Urothelium cell line (cell line): ENCODE results near the gene C14orf119.
A peak's percentile ranks its signal among the peaks of the same experiment; 100 is the strongest.

ENCODE experiments used
- DNase-seq: peaks from one replicate; pipeline ENCODE4 v3.0.0; 2011; ENCODE audit warnings: low spot score, mixed read lengths
- FAIRE-seq: peaks from 2 replicates; lab custom pipeline; 2011; peaks lifted over from hg19 to GRCh38; lab: Jason Lieb, UNC

C14orf119 gene

DNA sequence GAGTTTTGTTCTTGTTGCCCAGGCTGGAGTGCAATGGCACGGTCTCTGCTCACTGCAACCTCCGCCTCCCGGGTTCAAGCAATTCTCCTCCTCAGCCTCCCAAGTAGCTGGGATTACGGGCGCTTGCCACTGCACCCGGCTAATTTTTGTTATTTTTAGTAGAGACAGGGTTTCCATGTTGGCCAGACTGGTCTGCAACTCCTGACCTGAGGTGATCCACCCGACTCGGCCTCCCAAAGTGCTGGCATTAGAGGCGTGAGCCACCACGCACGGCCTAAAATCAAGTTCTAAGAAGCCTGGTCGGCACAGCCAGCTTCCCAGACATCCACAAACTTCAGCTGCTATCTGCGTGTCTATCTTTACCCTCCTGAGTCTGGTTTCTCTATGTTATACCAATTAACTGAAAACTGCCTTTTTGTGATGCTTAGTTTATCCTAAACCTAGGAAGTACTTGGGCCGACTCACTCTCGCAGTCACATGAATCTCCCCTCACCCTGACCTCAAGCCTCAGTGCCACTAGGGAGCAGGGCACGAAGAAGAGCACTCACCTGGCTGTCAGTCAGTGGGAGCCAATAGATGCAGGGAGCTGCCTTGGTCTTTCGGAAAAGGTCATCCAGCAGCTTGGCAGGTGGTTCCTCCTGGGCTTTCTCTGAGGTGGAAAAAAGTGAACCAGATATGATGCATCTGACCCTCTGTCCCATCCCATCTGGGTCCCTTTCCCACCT lies 34.6 kb upstream of the C14orf119 start:
- no peak for FAIRE-seq
- DNase-seq = no peak

DNA sequence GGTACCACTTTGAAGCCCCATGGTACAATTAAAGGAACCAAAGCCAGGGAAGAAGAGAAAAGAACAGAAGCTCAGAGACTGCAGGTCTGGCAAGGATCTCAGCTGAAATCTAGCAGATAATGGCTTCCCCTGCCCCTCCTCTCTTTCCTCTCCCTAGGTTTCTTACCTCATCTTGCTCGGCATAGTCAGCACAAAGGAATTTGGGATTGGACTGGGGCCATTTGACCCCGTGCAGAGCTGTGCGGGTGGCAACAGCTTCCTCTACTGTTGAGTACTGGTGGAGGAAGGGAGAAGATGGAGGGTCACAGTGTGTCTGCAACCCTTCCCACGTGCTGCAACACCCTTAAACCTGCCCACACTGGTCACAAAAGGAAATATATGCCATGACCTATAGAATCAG lies 33.3 kb upstream of the C14orf119 start:
- FAIRE-seq (no peak), DNase-seq (peak; percentile 84)

DNA sequence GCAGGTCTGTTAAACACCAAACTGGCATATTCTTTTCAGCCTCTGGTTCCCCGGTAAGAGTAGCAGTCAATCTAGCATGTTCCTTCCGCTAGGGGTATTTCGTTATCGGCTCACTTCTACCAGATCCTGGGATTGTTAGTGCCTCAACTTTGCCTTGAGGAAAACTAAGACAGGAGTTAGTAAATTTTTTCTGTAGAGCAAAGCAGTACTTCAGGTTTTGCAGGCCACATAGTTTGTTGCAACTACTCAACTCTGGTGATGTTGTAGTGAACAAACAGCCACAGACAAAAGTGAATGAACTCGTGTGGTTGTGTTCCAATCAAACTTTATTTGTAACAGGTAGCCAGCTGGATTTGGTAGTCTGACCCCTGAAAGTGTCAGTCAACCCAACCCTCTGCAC lies 31.7 kb upstream of the C14orf119 start:
- FAIRE-seq (no peak), DNase-seq (no peak)

DNA sequence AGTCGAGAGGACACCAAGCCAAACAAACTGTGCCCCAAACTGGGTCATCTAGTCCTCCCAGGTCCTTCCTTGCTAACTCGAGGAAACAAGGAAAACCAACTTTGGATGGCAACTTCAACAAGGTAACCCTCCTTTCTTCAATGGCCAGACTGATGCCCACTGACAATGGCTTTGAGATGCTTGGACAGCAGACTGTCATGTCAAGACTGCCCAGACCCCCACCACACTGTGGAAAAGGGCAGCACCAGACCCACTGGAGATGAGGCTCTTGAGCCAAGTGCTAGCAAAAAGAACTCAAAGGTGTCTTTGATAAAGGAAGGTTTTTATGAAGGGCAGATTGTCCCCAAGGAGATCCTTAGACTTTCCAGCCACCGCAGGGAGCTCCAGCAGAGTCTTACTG lies 28.9 kb upstream of the C14orf119 start:
- FAIRE-seq = no peak
- no peak for DNase-seq

DNA sequence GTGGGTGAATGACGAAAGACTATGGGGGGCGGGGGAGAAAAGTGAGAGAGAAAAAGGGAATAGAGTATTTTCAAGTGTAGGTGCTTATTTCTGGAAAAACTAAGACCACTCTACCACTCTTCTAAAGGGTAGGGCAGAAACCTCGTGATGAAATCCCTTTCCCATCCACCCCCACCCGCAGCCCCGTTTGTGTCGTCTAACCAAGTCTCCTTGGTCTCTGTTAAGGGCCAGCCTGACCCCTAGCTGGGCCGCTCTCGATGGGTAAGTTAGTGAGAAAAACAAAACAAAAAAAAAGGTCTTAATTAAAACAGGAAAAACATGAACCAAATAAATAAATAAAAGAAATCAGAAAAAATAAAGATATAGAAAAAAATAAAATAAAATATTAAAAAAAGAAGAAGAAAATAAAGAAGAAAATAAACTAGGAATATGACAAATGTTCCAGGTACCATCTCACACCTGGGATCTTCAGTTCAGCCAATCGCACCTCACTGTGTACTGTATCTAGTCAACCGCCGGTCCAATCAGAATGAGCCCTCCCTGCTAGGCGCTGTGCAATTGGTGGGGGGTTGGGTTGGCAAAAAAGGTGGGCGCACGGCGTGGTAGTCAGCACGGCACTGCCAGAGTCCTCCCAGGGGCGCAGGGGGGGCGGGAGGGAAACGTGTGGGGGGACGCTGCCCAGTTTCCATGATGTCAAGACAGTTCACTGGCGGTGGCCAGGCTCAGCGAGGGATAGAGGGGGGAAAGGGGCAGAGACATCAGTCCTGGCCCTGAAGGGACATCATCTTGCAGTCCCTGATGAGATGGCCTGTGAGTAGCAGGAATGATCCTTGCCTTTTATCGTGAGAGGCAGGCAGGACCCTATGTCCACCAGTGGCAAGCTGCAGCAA lies 28.2 kb upstream of the C14orf119 start:
- no peak for FAIRE-seq
- no peak for DNase-seq

DNA sequence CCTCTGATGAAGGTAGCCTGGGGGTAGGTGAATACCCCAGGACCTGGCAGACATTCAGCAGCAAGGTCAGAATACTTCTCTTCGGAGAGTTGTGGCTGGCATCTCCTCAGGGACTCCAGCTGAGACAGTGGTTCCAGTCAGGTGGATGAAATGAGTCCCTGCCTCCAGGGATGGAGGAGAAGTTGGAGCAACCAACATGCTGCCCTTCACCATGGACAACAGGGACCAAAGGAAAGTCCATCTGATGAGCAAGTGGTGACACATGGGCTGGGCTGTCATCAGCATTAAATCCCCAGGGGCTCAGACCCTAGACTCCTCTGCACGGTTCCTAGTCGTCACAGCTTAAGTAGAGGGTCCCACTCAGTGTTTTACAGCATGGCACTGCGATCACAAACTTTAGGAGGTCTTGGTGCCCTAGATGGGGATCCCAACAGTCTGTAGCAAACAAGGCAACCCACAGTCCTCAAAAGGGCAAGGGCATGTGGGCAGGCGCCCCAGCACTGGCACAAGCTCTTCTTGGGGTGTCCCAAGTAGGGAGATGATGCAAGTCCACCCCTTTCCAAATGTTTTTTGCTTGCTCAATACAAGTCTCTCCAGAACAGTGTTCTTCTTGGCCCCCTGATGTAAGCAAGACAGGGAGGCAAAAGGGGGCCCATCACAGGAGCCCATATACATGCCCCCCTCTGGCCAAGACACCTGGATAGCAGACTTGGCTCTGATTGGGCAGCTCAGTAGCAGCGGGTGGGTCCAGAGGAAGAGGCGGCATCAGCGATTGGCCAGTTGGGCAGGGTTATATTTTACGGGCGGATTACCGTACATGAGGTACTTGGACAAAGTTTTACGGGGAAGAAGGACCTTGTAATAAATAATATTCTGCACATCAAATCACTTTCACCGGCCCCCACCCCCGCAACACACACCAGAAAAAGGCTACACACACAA lies 27.2 kb upstream of the C14orf119 start:
- no peak for DNase-seq

DNA sequence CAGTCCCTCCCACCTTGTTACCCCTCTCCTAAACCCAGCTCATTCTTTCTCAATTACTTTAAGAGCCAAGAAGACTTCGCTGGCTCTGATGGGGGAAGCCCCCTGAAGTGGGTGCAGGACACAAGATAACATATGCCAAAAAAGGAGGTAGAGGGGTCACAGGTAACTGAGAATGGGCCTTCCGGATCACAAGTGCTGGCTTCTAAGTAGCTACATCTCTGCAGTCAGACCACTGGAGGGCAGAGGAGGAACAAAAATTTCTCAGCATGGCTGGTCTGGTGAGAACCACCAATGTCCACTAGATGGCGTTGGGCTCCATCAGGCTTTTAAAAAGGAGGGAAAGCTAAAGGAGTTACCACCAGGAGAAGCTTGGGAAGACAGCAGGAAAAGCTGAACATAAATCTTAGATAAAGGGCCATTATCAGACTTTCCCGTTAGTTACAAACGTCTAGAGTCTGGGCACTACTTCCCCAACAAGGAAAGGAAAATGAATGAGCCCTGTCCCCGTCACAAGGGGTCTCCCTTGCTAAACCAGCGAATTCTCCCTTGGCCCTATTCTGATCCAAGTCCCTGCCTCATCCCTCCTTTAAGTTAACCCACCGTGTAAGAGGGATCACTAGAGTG lies 26.4 kb upstream of the C14orf119 start:
- FAIRE-seq = no peak
- DNase-seq = peak; percentile 88

More for the DNA sequence above, 27.2 kb upstream of the C14orf119 start:
- FAIRE-seq = no peak

DNA sequence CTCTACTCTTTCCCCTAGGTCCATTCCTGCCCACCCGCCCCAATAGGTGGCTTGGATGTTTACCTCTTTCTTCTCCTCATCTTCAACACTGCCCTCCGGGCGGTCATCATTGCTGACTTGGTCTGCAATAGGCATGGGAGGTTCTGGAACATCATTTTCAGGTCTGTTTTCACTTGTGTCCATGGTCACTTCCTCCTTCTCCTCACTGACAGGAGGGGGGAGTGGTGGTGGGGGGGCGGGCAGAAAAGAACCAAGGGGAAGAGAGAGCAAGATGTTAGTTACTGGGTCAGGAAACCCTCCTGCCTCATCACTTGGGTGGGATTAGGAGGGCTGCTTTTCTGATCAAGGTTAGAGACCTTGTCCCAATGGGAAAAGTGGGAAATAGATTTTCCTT lies 25.9 kb upstream of the C14orf119 start:
- no peak for FAIRE-seq
- no peak for DNase-seq

DNA sequence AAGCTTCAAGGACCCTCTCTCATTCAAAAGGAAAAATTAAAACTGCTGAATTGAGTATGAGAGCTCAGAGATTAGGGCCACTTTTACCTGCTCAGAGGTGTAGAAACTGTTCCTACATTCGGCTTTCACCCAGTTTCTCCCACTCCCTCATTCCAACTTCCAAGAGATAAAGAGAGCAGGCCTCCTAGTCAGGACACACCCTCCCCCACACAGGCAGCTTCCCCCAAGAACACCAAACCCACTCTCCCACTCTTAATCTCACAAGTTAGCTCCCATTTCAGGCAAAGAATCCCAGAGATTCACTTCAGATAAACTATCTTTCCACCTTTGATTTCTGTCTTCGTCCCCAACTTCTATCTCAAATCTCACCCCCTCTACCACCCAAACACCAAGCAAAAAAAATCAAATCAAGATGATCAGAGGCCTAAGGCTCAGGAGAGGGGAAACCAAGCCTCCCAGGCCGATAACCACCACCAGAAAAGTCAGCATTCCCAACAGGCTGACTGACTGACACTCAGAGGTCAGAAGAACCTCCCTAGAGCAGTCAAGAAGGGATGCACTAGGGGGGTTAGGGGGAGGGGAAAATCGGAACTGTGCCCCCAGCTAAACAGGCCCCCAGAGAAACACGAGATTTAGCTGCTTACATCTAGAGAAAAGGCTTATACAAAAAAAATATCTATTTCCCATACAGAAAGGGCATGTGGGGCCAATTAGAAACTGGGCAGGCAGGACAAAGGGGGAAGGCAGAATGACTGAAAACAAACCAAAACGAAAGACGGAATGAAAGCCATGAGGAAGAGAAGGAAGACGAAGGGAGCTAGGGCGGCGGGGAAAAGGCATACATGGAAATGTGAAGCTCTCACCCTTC lies 24.8 kb upstream of the C14orf119 start:
- FAIRE-seq (no peak), DNase-seq (no peak)

DNA sequence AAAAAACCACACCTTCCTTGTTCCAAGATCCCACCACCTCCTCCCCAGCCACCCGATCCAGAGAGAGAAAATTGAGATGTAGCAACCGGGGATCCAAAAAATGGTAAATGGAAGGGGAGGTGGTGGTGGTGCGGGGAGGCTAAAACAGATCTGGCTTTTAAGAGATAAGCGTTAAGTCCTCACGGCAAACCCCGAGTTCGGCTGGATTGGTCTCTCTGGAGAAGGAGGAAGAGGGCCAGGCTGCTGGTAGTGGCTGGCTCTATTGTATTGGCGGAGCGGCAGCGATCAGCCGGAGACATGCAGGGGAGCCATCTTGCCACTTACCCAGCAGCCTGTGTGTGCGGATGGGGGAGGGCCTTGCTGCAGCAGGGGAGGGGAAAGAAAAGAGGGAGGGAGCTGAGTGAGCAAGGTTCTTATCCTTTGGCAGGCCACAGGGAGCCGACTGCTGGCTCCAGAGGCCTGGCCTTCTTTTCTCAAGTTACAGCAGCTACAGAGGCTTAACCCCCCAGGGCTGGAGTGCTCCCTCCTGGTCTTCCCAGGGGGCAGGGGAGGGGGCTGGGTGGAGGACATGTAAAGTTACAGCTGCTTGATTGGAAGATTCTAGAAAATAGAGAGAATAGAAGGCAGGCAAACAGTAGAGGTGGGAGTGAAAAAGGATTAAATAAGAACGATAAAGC lies 23.9 kb upstream of the C14orf119 start:
- DNase-seq (peak; percentile 92), FAIRE-seq (no peak)

DNA sequence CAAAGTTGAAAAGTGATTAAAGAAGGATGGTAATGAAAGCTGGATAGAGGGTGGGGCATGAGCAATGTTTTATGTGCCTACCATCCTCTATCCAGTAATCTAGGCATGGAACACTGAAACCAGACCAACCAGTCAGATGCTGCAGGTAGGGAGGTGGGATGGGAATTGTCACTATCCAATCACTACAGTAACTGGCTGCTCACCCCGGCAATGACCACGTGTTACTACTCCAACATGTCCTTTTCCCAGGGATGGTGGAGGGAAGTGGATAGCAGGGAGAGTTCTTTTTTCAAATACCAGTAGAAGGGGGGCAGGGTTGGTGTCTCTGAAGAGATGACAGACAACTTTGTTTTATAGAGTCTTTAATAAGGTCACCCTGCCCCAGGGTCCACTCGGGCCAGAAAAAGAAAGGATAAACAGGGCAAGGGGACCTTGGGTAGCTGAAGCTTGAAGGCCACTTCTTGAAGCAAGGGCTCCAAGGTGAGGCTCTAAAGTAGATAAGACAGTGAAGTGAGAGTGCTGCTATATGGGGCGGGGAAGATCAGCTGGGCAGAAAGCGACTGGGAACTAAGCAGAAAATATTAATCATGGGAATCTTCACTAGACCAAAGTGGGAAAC lies 23.3 kb upstream of the C14orf119 start:
- no peak for FAIRE-seq
- no peak for DNase-seq

DNA sequence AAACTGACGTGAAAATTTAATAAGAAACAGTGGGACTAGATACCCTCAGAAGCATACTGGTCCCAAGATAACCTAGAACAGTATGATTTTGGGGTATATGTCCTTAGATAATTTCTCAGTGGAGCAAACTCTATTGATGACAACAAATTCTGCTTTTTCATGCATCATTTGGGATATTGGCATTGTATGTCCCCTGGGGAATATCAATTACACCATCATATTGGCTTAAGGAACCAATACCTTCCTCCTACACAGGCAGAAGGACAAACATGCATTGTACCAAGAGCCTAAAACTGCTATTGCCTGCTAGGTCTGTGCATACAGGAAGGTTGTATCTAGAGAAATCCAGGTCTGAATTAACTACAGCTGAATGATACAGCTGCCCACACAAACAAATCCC lies 20.4 kb upstream of the C14orf119 start:
- FAIRE-seq (no peak), DNase-seq (no peak)

DNA sequence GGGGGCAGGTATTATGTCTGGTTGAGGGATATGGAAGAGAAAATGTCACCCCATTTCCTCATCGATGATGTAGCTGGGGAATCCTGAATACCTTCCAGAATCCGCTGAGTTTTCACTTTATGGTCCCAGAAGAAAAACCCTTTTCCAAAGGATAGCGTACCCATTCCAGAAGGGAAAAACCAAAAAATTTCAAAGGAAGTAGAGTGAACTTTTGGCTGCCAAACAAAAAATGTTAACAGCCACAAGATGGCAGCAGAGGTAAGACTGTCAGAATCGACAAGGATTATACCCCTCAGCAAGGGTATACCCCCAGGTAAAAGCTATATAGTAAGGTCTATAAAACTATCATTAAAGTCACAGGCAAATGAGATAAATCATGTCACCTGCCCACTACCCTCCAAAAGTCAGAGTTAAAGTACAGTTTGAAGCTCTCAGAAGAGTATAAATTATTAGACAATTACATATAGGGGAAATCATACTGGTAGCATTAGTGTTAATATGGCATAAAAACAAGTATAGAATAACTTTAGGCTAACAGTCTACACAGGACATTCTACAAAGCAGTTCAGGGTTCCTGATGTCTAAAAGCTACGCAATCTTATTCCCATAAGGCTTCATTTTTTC lies 18.4 kb upstream of the C14orf119 start:
- FAIRE-seq (no peak), DNase-seq (peak; percentile 23)

DNA sequence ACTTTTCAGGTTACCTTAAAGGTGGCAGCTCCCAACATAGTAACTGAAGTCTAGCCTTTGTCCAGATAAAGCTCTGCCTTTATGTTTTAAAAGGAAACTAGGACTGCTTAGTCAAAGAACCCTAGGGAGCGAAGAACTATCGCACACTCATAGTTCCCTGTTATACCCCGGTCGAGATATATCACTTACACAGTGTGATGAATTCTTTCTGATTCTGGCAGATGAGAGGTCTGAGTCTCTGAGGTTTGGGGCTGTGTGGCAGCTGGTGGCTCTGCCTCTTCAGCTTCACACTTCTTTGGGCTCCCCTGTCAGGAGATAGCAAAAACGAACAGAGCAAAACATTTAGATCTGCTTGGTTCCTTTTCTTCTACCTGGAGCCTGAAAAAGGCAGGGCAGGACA lies 17.3 kb upstream of the C14orf119 start:
- DNase-seq = no peak

DNA sequence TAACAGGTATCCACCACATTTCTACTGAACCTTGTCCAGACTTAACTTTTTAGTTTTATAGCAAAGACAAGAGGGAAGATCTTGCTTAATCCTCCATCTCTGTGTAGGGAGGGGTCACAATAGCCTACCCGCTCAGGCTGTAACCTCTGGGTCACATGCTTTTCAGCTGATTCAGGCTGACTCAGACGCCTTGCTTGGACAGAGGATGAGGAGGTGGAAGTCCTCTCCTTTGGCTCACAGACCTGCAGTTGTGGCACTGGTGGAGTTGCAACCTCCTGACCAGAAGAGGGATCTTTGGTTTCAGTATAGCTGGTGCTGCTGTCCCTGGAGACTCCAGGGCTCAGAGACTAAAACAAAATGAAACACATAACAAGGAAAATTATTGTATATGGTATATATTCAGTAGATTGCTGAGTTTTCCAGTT lies 16.6 kb upstream of the C14orf119 start:
- FAIRE-seq (no peak), DNase-seq (peak; percentile 58)

More for the DNA sequence above, 17.3 kb upstream of the C14orf119 start:
- no peak for FAIRE-seq

DNA sequence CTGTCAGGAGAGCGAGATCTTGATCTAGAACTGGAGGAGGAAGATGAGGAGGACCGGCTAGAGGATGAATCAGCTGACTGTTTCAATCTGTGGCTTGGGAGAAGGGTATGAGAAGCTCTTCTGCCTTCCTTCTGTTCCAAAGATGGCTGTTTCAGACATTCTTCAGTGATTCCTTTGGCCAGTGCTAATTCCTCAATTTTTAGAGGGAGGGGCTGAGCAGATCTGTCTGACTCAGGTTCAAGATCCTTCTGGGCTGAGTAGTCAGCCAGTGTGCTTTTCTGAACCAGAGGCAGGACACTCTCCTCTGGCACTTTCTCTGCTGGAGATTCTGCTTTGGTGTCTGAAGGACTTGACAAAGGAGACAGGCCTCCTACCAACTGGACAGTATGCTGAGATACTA lies 15.6 kb upstream of the C14orf119 start:
- DNase-seq (no peak), FAIRE-seq (no peak)

DNA sequence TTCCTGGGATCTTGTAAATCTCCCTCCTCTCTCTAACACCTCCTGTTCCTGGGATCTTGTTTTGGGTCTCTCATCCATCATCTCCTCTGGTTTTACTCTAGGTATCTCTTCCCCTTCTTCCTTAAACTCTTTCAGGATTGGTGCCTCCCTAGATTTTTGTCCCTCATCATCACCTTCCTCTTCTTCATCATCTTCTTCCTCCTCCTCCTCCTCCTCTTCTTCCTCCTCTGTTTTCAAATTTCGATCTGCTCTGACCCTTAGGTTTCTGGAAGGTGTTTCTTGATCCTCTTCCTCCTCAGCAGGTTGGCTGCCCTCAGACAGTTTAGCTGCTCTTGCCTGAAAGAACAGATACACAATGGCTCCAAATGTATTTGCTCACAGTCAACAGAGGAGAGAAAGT lies 14.8 kb upstream of the C14orf119 start:
- FAIRE-seq (no peak), DNase-seq (no peak)

DNA sequence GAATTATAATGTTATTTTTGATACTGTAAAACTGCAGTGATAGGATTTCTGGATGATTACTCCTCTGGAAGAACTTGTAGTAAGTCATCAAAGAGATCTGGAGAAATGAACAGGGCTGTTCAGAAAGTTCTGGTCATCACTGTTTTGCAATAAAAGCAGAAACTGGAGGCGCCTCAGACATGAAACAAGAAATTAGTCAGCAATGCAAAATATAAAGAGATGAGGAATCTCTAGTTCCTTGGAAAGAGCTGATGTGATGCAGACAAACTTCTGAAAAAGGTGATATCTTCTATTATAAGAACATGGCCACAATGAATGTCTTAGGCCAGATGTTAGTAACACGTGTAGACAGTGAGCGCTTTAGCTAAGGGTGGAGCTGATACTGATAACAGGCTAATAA lies 9.8 kb upstream of the C14orf119 start:
- no peak for DNase-seq

More for the DNA sequence above, 9.8 kb upstream of the C14orf119 start:
- FAIRE-seq = no peak
